ENCODE measurements around the gene HOMER2.

Gene HOMER2

DNA sequence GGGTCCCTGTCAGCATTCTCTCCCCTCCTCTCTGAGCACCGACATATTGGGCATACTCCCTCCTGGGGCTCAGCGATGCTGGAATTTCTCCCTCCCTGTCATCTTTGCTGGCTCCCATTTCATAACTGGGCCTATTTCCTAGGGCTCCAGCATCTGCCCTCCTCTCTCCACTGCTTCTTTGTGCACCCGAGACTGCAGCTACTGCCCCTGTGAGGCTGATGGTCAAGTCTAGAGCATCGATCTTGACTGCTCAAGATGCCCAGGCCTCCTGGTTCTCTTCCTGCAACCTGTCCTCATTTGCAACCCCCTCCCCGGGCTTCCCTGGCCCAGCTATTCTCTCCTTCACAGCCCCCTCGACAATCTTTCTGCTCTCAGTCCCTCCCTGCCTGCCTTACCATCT lies 89.6 kb downstream of the HOMER2 start:
- no peaks in the 10 kb centered on the region for H3K79me2 ChIP-seq
- no peak overlapping the region for H2AFZ ChIP-seq
- no peaks in the 10 kb centered on the region for H3K27me3 ChIP-seq (ENCODE audit: control insufficient read depth, insufficient read depth, low read length)
- no peaks in the 10 kb centered on the region for H3K9me3 ChIP-seq (ENCODE audit: control insufficient read depth, low read length)
- H3K4me2 ChIP-seq (ENCODE audit: low read length), result no peak overlapping the region
- no peak overlapping the region for H3K4me3 ChIP-seq (ENCODE audit: low read depth, low read length)
- H3K27ac ChIP-seq, result no peak overlapping the region
- no peak overlapping the region for H3K9ac ChIP-seq
- TF ChIP-seq, protein P1, sequence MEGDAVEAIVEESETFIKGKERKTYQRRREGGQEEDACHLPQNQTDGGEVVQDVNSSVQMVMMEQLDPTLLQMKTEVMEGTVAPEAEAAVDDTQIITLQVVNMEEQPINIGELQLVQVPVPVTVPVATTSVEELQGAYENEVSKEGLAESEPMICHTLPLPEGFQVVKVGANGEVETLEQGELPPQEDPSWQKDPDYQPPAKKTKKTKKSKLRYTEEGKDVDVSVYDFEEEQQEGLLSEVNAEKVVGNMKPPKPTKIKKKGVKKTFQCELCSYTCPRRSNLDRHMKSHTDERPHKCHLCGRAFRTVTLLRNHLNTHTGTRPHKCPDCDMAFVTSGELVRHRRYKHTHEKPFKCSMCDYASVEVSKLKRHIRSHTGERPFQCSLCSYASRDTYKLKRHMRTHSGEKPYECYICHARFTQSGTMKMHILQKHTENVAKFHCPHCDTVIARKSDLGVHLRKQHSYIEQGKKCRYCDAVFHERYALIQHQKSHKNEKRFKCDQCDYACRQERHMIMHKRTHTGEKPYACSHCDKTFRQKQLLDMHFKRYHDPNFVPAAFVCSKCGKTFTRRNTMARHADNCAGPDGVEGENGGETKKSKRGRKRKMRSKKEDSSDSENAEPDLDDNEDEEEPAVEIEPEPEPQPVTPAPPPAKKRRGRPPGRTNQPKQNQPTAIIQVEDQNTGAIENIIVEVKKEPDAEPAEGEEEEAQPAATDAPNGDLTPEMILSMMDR (IDR thresholded peaks at IDR 0.05), result no peak
- H3K4me1 ChIP-seq, result no peaks in the 10 kb centered on the region
- no peaks in the 10 kb centered on the region for H3K36me3 ChIP-seq (ENCODE audit: control insufficient read depth, insufficient read depth, low read length)

DNA sequence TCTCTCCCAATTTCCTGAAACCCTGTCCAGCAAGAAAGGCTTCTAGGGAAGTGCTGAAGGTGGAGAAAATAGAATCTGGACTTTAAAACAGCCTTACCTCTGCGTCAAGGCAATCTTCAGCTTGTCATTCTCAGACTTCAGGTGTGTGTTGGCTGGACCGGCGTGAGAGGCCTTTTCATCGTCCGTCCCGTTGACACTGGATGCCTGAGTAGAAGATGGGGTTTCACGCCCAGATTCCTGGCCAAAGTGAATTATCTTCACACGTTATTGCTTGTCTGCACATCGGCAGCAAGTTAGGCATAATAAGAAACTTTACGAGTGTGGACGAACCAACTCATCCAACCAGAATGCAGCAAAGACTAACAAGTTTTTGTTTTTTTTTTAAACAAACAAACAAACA lies 93.6 kb downstream of the HOMER2 start:
- H3K27me3 ChIP-seq (ENCODE audit: control insufficient read depth, insufficient read depth, low read length), result no peaks in the 10 kb centered on the region
- H3K79me2 ChIP-seq, result no peaks in the 10 kb centered on the region
- no peak overlapping the region for H2AFZ ChIP-seq
- no peak overlapping the region for H3K27ac ChIP-seq
- H3K36me3 ChIP-seq (ENCODE audit: control insufficient read depth, insufficient read depth, low read length), result no peaks in the 10 kb centered on the region
- H3K4me2 ChIP-seq (ENCODE audit: low read length), result no peak overlapping the region
- TF ChIP-seq, protein P1 (IDR thresholded peaks at IDR 0.05), result no peak
- H3K4me1 ChIP-seq, result no peaks in the 10 kb centered on the region
- H3K4me3 ChIP-seq (ENCODE audit: low read depth, low read length), result no peak overlapping the region
- H3K9me3 ChIP-seq (ENCODE audit: control insufficient read depth, low read length), result no peaks in the 10 kb centered on the region
- no peak overlapping the region for H3K9ac ChIP-seq

DNA sequence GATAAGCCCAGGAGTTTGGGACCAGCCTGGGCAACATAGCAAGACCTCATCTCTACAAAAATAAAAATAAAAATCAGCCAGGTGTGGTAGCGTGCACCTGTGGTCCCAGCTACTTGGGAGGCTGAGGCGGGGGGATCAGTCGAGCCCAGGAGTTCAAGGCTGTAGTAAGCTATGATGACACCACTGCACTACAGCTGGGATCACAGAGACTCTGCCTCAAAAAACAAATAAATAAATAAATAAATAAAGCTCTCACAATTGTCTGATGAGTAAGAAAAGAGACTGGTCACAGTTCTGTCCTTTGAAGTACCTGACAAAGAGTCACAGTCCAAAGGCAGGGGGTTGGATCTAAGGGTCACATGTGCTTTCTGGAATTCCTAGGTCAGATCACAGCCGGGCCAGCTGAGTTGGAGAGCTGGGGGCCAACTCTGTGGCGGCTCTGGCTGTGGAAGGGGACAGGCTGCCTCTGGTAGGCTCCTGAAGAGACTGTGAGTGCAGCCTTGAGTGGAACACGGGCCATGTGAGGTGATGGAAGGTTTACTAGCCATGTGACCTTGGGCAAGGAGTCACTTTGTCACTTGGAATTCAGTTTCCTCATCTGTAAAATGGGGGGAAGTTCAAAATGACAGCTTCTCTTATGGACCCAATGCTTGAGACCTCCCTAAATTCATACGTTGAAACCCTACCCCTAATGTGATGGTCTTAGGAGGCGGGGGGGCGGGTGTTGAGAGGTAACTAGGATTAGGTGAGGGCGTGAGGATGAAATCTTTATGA lies 95.9 kb downstream of the HOMER2 start:
- Histone ChIP-seq H3K9me3 (ENCODE audit: control insufficient read depth, low read length) (no peaks in the 10 kb centered on the region), H3K27me3 (ENCODE audit: control insufficient read depth, insufficient read depth, low read length) (no peaks in the 10 kb centered on the region), H3K79me2 (no peaks in the 10 kb centered on the region), H3K9ac (no peak overlapping the region), H2AFZ (no peak overlapping the region), H3K27ac (no peak overlapping the region), H3K4me2 (ENCODE audit: low read length) (no peak overlapping the region), H3K36me3 (ENCODE audit: control insufficient read depth, insufficient read depth, low read length) (no peaks in the 10 kb centered on the region), H3K4me1 (peaks cover 7% of the 10 kb centered on the region), H3K4me3 (ENCODE audit: low read depth, low read length) (no peak overlapping the region)
- TF ChIP-seq, protein P1 (IDR thresholded peaks at IDR 0.05), result no peak

DNA sequence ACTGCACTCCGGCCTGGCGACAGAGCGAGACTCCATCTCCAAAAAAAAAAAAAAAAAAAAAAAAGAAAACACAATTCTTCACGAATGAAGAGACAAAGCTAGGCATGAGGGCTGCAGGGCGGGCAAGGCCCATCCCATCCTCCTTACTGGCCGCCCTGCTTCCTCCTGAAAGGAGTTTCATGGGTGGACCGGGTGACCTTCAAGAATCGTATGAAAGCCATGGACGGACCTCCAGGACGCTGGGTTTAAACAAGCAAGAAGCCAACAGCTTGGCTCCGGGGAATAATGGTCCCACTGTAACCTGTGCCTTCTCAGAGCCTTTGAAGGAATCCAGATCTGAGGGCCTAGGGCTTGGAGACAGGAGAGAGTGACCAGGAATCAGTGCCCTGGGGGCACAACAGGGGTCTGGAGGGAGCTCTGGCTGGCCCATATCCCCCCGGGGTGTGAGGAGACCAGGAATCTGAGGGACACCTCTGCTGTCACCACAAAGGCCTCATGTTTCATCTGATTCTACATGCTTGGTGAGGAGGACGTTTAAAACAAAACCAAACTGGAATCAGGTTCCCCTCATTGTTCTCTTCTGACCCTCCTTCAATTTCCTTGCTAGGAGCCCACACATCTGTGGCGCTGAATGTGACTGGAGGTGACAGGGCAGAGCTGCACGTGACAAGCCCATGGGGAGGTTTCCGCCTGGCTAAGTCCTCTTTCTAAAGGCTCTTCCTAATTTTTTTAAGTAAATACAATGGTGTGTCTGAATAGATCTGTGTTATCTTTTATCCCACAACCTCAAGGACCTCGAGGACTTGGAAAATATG lies 97.0 kb downstream of the HOMER2 start:
- no peak overlapping the region for H3K4me3 ChIP-seq (ENCODE audit: low read depth, low read length)
- no peaks in the 10 kb centered on the region for H3K79me2 ChIP-seq
- H3K9me3 ChIP-seq (ENCODE audit: control insufficient read depth, low read length), result no peaks in the 10 kb centered on the region
- no peak overlapping the region for H2AFZ ChIP-seq
- TF ChIP-seq, protein P1 (IDR thresholded peaks at IDR 0.05), result no peak
- H3K4me2 ChIP-seq (ENCODE audit: low read length), result no peak overlapping the region
- H3K27me3 ChIP-seq (ENCODE audit: control insufficient read depth, insufficient read depth, low read length), result no peaks in the 10 kb centered on the region
- H3K9ac ChIP-seq, result no peak overlapping the region
- H3K4me1 ChIP-seq, result peaks cover 7% of the 10 kb centered on the region
- no peak overlapping the region for H3K27ac ChIP-seq
- H3K36me3 ChIP-seq (ENCODE audit: control insufficient read depth, insufficient read depth, low read length), result no peaks in the 10 kb centered on the region
